Measurements from ENCODE around the gene MRPL42.
"Not testable (repeated sequence)": the region's sequence is repeated elsewhere in the genome, so short reads cannot be mapped to it uniquely, and the experiment has no call there.

MRPL42 gene

DNA sequence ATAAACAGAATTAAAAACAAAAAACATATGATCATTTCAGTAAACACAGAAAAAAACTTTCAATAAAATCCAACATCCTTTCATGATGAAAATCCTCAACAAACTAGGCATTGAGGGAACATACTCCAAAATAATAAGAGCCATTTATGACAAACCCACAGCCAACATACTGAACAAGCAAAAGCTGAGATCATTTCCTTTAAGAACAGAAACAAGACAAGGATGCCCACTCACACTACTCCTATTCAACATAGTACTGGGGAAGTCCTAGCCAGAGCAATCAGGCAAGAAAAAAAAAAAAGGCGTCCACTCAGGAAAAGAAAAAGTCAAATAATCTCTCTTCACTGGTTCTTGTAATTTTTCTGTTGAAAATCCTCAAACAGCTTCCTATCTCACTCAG, 30.1 kb downstream of the MRPL42 start:
- no peak for DNase-seq (ENCODE audit: low read depth in 3 of 3, low spot score in 1 of 3)

- not testable (repeated sequence) for DNase-seq (ENCODE audit: low read depth in 3 of 3, low spot score in 1 of 3)
These were observed 31.5 kb downstream of the MRPL42 start for GRCh38 chr12:93498813-93499212.

- no peak for DNase-seq (ENCODE audit: low read depth in 3 of 3, low spot score in 1 of 3)
These were observed 32.9 kb downstream of the MRPL42 start for GRCh38 chr12:93500201-93500600.

DNA sequence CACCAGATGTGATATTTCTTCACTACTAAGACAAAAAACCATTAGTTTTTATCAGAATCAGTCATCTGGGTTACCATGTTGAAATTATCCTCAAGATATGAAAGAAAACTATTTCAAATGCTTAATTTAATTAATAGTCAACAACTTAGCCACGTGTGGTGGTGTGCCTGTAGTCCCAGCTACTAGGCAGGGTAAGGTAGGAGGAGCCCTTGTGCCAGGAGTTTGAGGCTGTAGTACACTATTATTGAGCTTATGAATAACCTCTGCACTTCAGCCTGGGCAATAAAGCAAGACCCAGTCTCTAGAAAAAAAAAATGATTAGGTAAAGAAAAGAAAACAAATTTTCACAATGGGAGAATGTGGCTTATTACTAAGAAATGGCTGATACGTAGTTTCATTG, 33.4 kb downstream of the MRPL42 start:
- no peak for DNase-seq (ENCODE audit: low read depth in 3 of 3, low spot score in 1 of 3)

DNA sequence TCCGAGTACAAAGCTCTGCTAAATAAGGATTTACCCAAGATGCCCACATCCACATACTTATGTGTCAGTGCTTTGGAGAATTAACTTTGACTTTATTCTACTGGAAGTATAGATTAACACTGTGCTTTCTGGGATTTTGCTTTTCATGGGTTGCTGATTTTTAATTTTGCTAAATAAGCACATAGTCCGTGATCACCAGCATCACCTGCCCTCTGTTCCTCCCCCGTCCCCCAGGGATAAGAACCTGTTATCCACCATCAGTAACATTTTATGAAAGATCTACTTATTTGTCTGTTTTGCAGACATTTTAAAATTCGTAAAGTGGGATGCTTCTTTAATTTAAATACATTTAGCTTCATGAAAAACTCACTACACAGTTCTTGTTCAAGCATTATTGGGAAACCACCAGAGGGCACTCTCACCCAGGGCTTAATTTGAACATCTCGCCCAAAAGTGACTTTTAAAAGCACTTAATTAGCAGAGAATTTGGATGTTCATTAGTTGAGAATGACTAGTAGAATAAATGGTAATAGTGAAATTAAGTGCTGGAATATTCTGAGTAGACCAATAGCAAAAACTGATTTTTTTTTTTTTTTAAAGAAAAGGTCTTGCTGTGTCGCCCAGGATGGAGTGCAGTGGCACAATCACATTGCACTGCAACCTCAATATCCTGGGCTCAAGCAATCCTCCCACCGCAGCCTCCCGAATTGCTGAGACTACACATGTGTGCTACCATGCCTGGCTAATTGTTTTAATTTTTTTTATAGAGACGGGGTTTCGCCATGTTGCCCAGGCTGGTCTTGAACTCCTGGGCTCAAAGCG, 35.7 kb downstream of the MRPL42 start:
- peak; percentile 11 to 19 (median 19) for DNase-seq (ENCODE audit: low read depth in 3 of 3, low spot score in 1 of 3)

- DNase-seq (ENCODE audit: low read depth in 3 of 3, low spot score in 1 of 3), result no peak
These were observed 39.9 kb downstream of the MRPL42 start for GRCh38 chr12:93507165-93507564.

DNA sequence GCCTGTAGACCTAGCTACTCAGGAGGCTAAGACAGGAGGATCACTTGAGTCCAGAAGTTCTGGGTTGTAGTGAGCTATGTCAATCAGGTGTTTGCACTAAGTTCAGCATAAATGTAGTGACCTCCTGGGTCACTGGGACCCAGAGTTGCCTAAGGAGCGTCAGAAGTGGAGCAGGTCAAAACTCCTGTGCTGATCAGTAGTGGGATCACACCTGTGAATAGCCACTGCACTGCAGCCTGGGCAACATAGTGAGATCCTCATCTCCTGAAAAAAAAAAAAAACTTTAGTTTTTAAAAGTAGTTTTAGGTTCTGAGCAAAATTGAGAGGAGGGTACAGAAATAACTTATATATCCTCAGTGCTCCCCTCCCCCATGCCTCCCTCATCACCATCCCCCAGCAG, 42.2 kb downstream of the MRPL42 start:
- no peak for DNase-seq (ENCODE audit: low read depth in 3 of 3, low spot score in 1 of 3)

GRCh38 chr12:93514853-93515252, 47.5 kb downstream of the MRPL42 start:
- DNase-seq (ENCODE audit: low read depth in 3 of 3, low spot score in 1 of 3), result no peak

- DNase-seq (ENCODE audit: low read depth in 3 of 3, low spot score in 1 of 3), result no peak
These were observed 51.4 kb downstream of the MRPL42 start for GRCh38 chr12:93518725-93519124.

DNA sequence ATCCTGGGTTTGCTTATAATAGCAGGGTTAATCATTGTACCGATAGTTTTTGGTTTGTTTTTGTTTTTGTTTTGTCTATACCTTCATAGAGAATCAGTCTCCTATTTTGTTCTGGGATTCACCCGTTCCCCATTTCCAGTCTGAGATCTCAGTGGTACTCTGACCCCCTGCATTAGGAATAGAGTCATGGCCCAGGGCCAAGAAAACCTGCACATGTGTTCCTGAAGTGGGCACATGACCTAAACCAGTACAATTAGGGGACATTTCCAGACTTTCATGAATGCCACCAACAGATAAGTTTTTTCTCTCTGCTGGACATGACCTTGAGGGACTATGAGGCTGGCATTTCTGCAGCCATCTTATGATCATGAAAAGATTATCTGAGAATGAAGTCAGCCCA, 52.5 kb downstream of the MRPL42 start:
- no peak for DNase-seq (ENCODE audit: low read depth in 3 of 3, low spot score in 1 of 3)

- no peak for DNase-seq (ENCODE audit: low read depth in 3 of 3, low spot score in 1 of 3)
These were observed 53.1 kb downstream of the MRPL42 start for GRCh38 chr12:93520454-93520853.

GRCh38 chr12:93521225-93522080, 54.1 kb downstream of the MRPL42 start:
- DNase-seq (ENCODE audit: low read depth in 3 of 3, low spot score in 1 of 3), result no peak

GRCh38 chr12:93524386-93525133, 57.2 kb downstream of the MRPL42 start:
- DNase-seq (ENCODE audit: low read depth in 3 of 3, low spot score in 1 of 3), result no peak

DNA sequence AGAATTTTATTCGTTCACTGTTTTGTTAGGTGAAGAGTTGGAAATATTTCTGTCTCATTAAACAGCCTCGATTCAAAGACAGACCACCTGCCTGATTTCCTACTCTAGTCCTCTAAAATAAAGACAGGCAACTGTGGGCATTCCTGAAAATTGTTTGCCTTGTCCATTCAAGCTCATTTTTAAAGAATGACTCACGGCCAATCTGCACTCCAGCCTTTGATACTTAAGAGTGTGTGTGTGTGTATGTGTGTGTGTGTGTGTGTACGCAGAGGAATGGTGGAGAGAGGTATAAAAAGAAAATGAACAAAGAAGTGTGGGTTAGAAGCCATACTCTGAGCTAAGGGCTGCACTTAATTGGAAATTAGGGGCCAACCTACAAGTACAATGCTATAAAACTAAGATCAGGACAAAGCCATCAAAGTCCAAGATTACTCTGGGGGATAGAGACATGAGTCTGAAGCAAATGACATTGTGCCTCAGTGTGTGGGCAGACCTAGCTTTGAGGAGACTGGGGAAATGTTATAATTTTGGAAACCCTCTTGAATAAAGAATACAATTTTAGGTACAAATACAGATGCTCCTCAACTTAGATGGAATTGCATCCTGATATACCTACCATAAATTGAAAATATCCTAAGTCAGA, 59.6 kb downstream of the MRPL42 start:
- no peak for DNase-seq (ENCODE audit: low read depth in 3 of 3, low spot score in 1 of 3)

DNA sequence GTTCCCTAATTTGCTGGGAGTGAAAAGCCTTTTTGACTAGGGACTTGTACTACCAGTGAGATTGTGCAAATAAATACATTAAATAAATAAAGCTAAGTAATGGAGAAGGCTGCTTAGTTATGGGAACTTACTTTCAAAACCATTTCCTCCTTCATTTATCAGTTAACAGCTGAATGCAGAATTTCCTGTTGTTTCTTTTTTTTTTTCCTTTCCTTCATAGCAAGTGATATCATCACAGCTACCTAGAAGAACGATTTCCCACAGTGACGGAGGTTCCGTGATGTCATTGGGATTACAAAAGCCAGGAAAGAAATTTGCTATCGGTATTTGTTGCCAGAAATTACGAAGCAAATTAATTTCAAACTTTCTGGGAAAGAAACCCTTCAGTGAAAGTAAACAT, 63.0 kb downstream of the MRPL42 start:
- no peak for DNase-seq (ENCODE audit: low read depth in 3 of 3, low spot score in 1 of 3)

- no peak for DNase-seq (ENCODE audit: low read depth in 3 of 3, low spot score in 1 of 3)
These were observed 66.0 kb downstream of the MRPL42 start for GRCh38 chr12:93533310-93533709.

DNA sequence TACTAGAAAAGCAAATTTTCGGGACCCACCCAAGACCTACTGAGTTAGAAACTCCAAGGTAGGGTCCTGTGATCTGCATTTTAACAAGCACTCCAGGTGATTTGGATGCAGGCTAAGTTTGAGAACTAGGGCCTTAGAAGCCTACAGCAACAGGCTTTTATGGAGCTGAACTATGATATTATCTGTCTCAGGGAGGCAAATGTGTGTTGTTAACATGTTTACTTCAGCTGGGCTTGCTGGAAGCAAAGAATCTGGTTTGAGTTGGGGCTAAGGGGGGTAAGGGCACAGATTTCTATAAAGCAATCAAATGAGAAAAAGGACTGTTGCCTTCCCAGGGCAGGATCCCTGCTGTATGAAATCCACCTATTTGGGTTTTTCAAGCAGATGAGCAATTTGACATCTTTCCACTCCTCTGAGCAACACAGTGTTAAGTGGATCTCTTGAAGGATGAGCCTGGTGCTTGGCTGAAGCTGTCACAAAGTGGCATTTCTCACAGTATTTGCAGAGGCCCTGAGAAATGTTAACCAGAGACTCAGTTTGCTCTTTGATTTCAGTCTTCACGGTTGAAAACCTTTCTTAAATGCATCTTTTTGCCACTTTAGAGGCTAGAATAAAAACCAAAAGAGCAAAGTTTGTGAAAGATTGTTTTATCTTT, 68.9 kb downstream of the MRPL42 start:
- no peak for DNase-seq (ENCODE audit: low read depth in 3 of 3, low spot score in 1 of 3)

GRCh38 chr12:93536766-93537488, 69.6 kb downstream of the MRPL42 start:
- no peak for DNase-seq (ENCODE audit: low read depth in 3 of 3, low spot score in 1 of 3)

DNA sequence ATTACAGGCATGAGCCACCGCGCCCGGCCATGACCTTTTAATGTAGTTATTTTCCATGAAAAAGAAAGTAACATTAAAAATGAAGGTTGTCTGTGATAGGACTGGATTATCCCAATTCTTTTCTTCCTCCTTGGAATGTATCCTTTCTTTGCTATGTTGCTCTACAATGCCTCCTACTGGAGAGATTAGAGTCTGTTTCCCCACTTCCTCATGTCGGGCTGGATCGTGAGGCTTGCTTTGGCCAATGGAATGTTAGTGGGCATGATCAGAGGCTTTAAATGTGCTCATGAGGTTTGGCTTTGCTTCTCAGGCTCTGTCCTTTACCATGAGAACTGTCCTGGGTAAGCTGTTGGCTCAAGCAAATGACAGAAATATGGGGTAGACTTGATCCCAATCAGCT, 70.5 kb downstream of the MRPL42 start:
- DNase-seq (ENCODE audit: low read depth in 3 of 3, low spot score in 1 of 3), result no peak

- no peak for DNase-seq (ENCODE audit: low read depth in 3 of 3, low spot score in 1 of 3)
These were observed 72.5 kb downstream of the MRPL42 start for GRCh38 chr12:93539821-93540220.
